Stimulated activated CD4-positive, alpha-beta T cell treated with anti-CD3 and anti-CD28 coated beads, Interleukin-15, amount 100 ng/mL, for 48 hours (primary cell): ENCODE data around the gene TMEM91.
"Not testable (repeated sequence)": the region's sequence is repeated elsewhere in the genome, so short reads cannot be mapped to it uniquely, and the experiment has no call there.

Experiments
- DNase-seq, 2 donors: peaks; one replicate each; pipeline ENCODE4 v3.0.0-alpha.2; 2020; ENCODE audit warnings: low read depth in 2 of 2

The TMEM91 gene

DNA sequence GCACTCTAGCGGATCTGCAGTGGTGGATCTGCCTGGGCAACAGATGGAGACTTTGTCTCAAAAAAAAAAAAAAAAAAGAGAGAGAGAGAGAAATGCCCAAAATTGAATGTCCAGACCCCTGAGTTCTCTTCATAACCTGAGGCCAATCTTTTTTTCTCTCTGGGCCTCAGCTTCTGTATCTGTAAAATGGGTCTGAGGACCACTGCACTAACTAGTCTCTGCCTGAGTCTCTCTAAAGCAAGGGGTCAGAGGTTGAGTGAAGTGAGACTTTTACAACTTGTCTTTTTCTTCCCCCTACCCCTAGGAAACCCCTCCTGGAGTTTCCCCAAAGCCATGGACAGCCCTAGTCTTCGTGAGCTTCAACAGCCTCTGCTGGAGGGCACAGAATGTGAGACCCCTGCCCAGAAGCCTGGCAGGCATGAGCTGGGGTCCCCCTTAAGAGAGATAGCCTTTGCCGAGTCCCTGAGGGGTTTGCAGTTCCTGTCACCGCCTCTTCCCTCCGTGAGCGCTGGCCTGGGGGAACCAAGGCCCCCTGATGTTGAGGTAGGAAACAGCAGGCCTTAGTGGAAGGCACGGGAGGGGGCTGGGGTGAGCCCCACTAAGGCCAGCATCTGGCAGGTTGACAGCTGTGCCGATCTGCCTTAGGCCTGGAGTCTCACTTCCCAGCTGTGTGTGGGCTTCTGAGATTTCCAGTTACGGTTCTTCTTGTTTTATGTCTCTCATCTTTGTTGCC, 1.8 kb downstream of the TMEM91 start:
- no peak for DNase-seq

DNA sequence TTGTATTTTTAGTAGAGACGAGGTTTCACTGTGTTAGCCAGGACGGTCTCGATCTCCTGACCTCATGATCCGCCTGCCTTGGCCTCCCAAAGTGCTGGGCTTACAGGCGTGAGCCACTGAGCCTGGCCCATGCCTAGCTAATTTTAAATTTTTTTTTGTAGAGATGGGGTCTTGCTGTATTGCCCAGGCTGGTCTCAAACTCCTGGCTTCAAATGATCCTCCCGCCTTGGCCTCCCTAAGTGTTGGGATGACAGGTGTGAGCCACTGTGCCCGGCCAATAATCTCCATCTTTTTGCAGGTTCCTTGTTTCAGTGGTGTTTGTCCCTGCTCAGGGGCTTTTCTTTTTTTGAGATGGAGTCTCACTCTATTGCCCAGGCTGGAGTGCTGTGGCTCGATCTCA, 5.2 kb downstream of the TMEM91 start:
- DNase-seq, result not testable (repeated sequence)

DNA sequence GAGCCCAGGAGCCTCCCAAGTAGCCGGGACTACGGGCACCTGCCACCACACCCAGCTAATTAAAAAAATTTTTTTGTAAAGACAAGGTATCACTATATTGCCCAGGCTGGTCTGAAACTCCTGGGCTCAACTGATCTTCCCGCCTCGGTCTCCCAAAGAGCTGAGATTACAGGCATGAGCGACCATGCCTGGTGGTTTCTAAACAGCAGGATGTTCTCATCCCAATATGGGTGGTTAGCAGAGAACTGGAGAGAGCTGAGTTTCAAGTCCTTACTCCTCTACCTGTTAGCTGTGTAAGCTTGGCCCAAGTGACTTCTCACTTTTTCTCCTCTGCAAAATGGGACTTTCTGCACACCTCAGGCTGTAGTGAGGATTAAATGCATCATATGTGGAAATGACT, 8.0 kb downstream of the TMEM91 start:
- no peak for DNase-seq

DNA sequence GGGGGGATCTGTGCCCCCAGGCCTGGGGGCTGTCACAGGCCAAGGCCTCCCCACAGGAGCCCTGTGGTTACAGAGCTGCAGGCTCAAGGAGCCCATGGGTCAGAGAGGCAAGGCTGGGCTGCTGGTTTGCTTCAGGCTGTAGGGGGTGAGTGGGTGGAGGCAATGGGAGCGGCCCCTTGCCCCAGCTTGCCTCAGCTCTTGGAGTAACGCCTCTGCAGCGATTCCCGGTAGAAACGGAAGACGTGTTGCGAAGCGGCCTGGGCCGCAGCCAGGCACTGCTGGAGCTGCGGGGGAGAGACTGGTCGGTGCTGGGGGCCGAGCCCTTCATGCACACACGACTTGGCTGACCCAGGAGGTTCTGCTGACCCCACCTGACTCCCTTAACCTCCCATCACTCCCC, 10.1 kb downstream of the TMEM91 start:
- DNase-seq, result no peak

DNA sequence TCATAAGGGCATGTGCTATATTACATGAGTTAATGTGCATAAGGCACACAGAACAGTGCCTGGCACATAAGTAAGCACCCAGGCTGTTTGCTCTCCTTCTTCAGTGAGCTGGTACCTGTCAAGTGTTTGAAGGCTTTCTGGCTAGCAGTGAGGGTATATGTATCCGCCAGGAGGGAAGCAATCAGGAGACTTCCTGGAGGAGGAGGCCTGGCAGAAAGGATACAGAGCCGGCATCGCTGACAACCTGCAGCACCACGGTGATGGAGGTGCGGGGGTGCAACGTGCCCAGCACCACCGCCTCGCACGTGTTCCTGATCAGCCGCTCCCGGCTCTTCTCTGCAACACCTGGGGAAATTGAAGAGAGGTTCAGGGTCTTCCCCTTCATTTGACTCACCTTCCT, 15.3 kb downstream of the TMEM91 start:
- DNase-seq, result no peak

DNA sequence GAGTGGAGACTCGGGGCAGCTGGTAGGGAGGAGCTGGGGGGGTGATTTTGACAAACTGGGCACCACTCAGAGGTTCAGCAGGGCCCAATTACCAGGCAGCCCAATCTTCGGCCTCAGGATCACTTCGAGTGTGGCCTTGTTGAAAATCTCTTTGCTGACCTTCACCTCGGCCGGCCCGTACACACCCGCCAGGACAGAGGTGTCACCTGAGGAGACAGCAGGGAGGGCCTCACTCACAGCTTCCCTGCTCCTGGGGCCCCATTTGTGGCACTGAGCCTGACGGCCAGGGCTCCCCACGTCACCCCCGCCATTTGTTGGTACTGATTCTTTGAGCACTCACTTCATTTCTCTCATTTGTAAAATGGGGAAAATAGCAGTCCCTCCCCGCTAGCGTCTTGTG, 16.4 kb downstream of the TMEM91 start:
- no peak for DNase-seq

DNA sequence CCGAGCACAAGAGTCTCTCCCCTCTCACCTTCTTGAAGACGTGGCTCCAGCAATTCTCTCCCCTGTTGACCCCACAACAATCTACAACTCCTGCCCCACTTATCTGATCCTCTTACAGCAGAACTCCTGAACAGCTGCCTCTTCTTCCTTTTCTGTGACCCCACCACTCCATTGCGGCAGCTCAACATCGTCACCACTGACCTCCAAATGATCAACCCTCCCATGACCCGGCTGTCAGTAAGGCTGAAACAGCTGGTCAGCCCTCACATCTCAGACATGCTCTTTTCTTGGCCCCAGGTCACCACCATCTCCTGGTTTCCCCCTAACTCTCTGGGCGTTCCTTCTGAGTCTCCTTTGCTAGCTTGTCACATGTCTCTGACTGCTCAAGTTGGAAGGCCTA, 19.0 kb downstream of the TMEM91 start:
- DNase-seq, result no peak

DNA sequence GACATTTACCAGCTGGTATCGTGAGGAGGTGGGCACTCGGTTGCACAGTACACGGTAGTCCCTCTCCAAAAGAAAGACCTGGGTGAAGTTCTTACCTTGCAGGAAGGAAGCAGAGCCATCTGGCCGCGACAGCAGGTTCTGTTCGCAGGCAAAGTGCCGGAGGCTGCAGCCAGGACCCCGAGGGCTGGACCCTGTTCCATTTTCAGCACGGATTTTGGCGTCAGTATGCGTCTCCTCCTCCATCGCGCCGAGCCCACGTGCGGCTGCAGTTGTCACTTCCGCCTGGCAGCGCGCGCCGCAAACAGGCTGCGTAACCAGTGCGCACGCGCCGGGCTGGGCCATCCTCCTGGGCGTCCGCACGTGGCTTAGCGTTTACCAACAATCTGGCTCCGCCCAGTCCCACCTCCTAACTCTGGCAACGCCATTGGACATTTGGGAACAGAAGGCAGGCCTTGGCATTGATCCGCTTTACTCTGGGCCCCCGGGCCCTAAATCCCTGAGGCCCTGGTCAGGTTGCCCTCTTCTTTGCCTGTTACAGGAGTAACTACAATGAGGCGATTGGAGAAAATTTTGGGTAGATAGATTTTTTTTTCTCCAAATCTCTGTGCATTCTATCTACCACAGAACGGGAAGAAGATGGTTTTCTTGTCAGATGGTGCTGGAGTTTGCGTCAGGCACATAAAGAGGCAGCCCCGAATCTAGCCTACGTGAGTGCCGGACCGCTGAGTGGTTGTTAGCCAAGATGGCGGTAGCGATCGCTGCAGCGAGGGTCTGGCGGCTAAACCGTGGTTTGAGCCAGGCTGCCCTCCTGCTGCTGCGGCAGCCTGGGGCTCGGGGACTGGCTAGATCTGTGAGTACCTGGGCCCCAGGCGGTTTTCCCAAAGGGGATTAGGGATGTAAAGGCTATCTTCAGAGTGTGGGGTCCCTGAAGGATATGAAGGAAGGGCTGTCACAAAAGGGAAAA, 21.0 kb downstream of the TMEM91 start, which contains the start of the genes BCKDHA and EXOSC5:
TSS of gene BCKDHA (plus strand) at position 733 of the 964 bp plus-strand sequence. CDS start at position 743, 10 bp downstream.
TSS of gene EXOSC5 (minus strand) at position 274 of the 964 bp plus-strand sequence. CDS start at position 243, 31 bp downstream.
- DNase-seq, result peak; percentile 99

DNA sequence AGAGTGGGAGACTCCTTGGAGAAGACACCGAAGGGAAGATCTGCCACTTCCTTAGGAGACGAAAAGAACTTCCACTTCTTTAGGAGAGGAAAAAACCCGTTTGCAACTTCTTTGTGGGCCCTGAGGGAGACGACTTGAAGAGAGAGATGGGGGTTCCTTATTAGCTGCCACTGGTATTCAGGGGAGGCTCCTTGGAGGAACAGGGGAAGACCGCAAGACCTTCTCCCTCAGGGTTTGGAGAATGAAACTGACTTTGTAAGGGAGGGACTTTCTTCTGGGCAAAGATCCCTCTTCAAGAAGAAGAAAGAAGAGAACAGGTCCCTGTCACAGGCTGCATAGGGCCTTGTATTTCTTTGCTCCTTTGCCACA, 21.7 kb downstream of the TMEM91 start:
- no peak for DNase-seq

DNA sequence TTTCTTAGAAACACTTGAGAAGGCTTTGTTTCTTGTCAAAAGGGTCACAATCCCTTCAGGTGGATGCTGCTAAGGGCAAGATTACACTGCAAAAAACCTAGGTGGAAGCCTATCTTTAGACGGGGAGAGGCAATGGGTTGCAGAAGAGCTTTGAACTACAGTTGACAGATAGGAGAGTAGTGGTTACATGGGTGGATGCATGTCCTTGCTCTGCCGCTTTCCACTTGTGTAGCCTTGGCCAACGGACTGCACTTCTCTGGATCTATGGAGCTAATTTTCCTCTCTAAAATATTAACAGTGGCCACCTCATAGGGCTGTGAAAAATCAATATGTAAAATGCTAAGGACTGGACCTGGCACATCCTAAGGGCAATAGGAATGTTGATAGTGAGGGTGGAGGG, 22.3 kb downstream of the TMEM91 start:
- no peak for DNase-seq

DNA sequence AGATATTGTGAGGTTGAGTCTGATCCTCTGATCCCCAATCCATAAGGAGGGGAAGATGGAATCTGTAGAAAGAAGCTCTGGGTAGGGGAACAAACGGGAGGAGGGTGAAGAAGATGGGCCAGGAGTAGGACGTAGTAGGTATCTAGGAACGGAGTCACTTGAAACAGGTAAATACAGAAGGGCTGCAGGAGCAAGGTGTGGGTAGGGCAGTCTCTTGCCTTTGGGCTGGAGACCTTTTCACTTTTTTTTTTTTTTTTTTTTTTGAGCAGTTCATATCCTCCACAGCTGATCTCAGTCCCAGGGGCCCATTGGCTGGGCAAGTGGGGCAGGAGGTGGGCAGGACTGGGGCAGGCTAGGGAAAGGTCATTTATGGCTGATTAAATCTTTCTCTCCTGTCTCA, 22.8 kb downstream of the TMEM91 start:
- DNase-seq, result no peak

DNA sequence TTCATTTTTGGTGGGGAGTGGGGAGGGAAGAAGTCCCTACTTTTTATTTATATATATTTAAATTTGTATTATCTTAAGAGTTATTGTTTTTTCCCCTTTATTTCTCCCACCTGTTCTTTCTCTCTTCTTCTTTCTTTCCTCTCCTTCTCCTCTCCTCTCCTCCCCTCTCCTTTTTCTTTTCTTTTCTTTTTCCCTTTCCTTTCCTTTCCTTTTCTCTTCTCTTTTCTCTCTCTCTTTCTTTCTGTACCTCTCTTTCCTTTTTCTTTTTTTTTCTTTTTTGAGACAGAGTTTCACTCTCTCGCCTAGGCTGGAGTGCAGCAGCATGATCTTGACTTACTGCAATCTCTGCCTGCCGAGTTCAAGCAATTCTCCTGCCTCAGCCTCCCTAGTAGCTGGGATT, 23.2 kb downstream of the TMEM91 start:
- no peak for DNase-seq

DNA sequence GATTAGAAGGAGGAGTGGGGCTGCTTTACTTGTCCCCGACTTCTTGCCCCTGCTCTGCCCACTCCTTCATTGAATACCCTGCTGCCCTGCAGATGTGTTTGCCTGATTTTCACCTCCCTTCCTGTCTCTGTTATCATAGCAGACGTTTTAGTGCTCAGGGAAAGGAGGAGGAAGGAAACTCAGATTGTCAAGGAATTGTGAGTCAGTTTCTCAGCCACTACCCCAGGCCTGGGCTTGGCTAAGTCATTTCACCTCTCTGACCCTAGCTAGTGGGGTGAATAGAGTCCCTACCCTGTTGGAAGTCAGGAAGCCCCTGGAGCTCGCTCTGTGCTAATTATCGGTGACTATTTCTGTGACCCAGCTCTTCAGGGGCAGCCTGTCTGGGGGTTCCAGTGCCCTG, 25.1 kb downstream of the TMEM91 start:
- no peak for DNase-seq

DNA sequence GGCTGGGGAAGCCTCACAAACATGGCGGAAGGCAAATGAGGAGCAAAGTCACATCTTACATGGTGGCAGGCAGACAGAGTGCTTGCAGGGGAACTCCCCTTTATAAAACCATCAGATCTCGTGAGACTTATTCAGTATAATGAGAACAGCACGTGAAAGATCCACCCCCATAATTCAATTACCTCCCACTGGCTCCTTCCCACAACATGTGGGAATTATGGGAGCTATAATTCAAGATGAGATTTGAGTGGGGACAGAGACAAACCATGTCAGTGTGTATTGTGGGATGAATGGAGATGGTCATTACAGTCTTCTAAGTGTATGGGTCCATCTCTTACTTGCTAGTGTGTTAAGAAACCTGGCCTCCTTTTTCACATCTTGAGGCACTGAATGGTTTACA, 25.7 kb downstream of the TMEM91 start:
- no peak for DNase-seq

DNA sequence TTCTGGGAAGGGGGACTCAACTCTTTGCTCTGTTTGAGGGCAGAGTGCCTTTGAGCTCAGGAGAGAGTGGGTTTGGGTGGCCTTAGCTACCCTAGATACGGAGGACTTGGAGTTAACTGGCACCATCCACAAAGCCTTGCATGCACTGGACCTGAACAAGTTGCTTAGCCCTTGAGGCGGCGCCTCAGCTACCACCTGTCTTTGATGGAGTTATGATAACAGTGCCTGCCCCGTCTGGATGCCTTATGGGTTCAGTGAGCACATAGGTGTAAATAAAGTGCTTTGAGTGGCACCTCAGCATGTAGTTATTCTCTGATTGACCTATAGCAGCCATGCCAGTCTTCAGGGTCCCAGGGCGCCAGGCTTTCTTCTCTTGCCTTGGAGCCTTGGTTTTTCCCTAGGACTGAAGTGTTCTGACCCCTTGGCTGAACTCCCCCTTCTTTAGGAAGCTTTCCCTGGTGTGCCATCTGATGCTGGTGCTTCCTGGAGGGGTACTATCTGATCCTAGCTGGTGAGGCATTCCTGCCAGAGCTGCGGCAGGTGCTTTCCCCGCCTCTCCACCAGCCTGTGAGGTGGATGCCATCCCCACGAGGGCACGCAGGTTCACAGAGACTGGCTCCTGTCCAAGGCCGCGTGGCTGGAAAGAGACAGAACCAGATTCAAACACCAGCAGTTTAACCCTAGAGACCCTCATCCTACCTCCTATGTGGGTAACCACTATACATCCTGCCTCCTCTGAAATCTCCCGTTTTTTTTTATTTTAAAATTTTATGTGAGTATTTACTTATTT, 27.0 kb downstream of the TMEM91 start:
- no peak for DNase-seq

DNA sequence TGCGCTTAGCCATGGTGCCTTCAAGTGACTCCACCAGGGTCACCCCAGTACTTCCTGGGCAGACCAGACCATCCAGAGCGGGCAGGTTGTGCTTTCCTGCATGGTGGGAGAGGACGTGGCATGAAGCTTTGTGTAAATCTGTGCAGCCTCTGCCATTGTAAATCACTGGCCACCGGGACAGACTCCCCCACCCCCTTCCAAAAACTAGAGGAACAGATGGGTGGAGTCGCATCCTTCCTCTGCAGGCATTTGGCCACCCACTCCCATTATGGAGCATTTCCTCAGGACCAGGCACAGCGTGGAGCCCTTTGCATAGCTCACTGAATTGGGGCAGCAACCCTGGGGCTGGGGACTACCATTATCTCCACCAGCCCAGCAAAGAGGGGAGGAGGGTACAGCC, 29.4 kb downstream of the TMEM91 start:
- no peak for DNase-seq

DNA sequence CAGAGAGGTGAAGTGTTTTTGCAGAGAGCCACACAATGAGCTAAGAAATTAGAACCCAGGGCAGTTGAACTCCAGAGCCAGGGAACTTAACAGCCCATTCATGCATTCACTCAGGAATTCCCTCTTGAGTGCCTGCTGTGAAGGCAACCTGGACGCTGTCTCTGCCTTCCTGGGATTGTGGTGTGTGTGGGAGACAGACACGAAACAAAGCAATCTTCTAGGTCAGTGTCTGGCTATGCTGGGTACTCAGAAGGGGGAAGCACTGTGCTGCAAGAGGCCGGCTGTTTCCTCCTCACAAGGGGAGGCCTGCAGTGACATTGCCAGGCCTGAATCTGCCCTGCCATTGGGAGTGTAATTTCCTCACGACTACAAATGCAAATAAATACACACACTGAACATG, 30.9 kb downstream of the TMEM91 start:
- DNase-seq, result no peak

DNA sequence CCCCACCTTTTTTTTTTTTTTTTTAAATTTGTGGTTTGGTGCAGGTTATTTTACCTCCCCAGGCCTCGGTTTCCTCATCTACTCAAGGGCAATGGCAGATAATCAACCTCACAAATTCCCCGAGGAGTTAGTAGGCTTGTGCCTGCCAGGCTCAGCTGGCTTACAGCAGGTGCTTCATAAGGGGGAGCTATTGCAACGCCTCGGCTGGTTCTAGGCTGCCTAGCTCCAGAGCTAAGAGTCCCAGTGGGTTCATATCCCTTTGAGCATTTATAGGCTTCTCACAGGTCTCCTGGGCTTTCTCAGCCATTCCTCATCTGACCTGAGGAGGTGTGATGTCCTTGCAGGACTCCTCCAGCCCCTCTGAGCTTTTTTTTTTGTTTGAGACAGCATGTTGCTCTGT, 31.9 kb downstream of the TMEM91 start:
- no peak for DNase-seq

DNA sequence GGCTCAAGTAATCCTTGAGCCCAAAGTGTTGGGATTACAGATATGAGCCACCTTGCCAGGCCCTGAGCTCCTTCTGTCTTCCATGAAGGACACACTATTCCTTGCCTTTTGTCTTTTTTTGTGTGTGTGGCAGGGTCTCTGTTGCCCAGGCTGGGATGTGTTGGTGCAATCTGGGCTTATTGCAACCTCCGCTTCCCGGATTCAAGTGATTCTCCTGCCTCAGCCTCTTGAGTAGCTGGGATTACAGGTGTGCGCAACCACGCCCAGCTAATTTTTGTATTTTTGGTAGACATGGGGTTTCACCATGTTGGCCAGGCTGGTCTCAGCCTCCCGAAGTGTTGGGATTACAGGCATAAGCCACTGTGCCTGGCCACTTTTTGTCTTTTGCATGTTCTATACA, 32.5 kb downstream of the TMEM91 start:
- not testable (repeated sequence) for DNase-seq

DNA sequence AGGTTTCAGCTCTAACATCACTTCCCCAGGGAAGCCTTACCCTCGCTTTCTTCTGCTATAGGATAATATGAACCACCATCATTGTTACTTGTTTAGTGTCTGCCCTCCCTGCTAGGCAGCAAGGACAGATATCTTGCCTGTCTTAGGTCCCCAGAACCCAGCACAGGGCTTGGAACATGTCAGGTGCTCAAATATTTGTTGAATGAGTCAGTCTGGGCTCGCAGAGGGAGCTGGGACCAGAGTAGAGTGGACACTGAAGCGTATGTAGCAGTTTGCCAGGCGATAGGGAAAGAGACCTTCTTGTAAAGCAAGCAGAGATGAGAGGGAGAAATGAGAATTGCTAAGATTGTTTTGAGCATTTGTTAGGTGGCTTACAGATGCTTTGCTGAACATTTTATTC, 33.0 kb downstream of the TMEM91 start:
- DNase-seq, result no peak

DNA sequence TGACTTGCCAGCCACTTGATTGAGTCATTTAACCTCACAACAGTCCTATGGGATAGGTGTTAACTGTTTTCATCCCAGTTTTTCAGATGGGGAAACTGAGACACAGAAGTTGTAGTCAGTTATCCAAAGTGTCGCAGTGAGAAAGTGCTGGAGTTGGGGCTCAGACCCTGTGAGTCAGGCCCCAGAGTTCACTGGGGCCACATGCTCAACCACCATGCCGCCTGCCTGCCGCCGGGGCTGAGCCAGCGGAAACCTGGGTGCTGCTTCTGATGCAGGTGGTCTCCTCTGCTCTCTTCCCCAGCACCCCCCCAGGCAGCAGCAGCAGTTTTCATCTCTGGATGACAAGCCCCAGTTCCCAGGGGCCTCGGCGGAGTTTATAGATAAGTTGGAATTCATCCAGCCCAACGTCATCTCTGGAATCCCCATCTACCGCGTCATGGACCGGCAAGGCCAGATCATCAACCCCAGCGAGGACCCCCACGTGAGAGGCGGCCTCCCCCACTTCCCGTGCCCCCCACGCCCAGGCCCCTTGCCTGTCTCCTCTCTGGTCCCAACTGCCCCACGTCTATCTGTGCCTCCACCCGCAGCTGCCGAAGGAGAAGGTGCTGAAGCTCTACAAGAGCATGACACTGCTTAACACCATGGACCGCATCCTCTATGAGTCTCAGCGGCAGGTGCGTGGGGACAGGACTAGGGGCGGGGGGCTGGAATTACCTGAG, 34.2 kb downstream of the TMEM91 start:
- DNase-seq, result no peak
